ENCODE results near the gene HPSE2.

DNA sequence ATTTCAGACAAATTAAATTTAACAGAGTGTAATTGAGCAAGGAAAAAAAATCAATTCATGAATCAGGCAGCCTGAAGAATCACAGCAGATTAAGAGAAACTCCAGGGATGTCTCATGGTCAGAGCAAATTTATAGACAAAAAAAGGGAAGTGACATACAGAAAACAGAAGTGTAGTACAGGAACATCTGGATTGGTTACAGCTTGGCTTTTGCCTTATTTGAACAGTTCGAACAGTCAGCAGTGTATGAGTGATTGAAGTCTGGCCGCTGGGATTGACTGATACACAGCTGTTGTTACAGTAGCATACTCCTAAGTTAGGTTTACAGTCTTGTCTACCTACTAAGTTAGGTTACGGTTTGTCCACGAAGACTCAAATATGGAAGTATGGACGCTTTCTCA, 255.3 kb downstream of the HPSE2 start:
- TF ChIP-seq POLR2AphosphoS5 (IDR thresholded peaks at IDR 0.05) (no peak), EP300 (IDR thresholded peaks at IDR 0.05) (no peak)
